ENCODE results near the gene ADAM8.

DNA sequence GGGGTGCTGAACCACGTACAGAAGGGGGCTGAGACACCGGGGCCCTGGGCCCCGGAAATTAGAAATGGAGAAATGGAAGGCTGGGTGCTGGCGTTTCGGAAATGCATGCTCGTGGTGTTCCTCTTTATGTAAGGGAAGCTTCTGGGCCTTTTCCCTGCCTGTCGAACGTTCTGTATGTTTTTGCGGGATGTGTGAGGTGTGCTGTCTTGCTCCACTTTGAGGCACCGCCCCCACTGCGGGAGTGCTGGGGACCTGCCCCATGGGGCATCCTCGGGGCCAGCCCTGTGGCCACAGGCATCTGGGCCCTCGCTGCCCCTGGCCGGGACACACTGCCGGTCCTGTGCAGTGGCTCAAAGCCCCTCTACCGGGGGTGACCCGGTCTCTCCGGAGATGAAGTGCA is 40.7 kb downstream of the ADAM8 start:
- TF ChIP-seq, protein P1, sequence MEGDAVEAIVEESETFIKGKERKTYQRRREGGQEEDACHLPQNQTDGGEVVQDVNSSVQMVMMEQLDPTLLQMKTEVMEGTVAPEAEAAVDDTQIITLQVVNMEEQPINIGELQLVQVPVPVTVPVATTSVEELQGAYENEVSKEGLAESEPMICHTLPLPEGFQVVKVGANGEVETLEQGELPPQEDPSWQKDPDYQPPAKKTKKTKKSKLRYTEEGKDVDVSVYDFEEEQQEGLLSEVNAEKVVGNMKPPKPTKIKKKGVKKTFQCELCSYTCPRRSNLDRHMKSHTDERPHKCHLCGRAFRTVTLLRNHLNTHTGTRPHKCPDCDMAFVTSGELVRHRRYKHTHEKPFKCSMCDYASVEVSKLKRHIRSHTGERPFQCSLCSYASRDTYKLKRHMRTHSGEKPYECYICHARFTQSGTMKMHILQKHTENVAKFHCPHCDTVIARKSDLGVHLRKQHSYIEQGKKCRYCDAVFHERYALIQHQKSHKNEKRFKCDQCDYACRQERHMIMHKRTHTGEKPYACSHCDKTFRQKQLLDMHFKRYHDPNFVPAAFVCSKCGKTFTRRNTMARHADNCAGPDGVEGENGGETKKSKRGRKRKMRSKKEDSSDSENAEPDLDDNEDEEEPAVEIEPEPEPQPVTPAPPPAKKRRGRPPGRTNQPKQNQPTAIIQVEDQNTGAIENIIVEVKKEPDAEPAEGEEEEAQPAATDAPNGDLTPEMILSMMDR (IDR thresholded peaks at IDR 0.05): no peak
- TF ChIP-seq POLR2A (IDR thresholded peaks at IDR 0.05): no peak
